HG02981 (cell line): Measurements from ENCODE around the gene C19orf53.
A peak's percentile ranks its signal among the peaks of the same experiment; 100 is the strongest.
"Not testable (repeated sequence)": the region's sequence is repeated elsewhere in the genome, so short reads cannot be mapped to it uniquely, and the experiment has no call there.

ENCODE experiments used
- ATAC-seq: cut with Tn5 transposase; IDR thresholded peaks from one replicate; pipeline ENCODE4 v1.9.1; 2021; ENCODE audit warnings: mild to moderate bottlenecking, moderate library complexity; ENCODE audit not compliant: unreplicated experiment

The C19orf53 gene

DNA sequence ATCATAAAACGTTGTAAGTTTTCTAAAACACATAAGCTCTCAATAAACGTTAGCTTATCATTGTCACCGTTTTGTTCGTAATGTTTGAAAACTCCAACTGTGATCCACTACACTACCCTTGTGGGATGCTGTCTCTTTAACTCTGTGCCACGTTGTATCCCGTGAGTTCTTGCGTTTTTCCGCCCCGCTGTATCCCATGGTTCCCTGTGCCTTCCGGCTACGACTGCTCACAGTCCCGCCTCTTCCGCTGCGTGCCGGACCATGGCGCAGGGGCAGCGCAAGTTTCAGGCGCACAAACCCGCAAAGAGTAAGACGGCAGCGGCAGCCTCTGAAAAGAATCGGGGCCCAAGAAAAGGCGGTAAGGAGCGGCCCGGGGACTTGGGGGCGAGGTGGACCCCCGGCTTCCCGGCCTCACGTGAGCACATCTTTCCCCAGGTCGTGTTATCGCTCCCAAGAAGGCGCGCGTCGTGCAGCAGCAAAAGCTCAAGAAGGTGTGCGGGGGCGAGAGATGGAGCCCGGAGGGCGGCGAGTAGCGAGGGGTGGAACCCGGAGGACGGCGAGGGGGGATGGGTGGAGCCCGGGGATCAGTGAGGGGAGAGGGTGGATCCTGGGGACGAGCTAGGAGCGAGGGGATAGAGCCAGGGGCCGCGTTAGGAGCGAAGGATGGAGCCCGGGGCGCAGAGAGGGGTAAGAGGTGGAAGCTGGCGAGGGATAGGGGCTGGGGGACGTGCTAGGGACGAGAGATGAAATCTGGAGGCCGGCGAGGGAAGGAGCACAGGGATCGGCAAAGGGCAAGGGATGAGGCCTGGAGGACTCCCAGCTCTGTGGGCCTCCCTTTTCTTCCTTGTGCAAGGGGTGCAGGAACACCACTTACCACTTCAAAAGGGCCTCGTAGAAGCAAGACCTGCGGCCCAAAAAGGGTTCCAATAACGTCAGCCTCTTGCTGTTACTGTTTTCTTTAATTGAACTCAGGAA lies at the start of gene C19orf53:
TSS of gene C19orf53 (plus strand) at position 240 of the 975 bp plus-strand sequence. CDS start at position 262, 22 bp downstream.
- peak; percentile 89 for ATAC-seq

DNA sequence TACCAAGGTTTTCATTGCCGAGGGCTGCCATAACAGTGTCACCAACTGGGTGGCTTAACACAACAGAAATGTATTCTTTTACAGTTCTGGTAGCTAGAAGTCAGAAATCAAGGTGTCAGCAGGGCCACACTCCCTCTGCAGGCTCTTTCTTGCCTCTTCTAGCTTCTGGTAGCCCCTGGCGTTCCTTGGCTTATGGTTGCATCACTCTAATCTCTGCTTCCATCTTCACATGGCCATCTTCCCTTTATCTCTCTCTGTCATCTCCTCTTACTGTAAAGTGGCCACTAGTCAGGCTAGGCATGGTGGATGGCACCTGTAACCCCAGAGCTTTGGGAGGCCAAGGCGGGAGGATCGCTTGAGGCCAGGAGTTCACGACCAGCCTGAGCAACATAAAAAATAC lies 47.9 kb upstream of the C19orf53 start:
- no peak for ATAC-seq

DNA sequence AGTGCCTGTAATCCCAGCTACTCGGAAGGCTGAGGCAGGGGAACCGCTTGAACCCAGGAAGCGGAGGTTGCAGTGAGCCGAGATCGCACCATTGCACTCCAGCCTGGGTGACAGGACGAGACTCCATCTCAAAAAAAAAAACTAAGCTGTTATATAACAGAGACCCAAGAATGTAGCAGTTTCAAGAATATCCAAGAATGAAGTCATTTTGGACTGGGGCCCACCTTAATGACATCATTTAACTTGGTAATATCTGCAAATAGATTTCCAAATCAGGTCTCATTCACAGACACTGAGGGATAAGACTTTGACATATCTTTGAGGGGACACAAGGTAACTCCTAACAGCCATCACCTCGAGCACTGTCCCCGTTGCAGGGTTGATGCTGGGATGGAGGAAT lies 46.5 kb upstream of the C19orf53 start:
- no peak for ATAC-seq

GRCh38 chr19:13729859-13730258 lies 44.4 kb upstream of the C19orf53 start:
- no peak for ATAC-seq

- ATAC-seq: peak; percentile 95
These were observed 42.9 kb upstream of the C19orf53 start for GRCh38 chr19:13731147-13731964.

GRCh38 chr19:13732337-13732736 lies 41.9 kb upstream of the C19orf53 start:
- no peak for ATAC-seq

DNA sequence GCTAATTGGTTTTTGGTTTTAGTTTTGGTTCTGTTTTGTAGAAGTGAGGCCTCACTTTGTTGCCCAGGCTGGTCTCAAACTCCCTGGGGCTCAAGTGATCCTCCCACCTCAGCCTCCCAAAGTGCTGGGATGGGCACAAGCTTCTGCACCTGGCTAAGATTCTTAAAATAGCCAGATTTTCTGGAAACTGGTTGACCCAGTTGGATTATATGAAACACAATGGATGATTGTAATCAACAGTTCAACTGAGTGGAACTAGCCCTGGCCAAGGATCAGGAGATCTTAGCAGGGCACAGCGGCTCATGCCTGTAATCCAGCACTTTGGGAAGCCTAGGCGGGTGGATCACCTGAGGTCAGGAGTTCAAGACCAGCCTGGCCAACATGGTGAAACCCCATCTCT lies 39.5 kb upstream of the C19orf53 start:
- no peak for ATAC-seq

DNA sequence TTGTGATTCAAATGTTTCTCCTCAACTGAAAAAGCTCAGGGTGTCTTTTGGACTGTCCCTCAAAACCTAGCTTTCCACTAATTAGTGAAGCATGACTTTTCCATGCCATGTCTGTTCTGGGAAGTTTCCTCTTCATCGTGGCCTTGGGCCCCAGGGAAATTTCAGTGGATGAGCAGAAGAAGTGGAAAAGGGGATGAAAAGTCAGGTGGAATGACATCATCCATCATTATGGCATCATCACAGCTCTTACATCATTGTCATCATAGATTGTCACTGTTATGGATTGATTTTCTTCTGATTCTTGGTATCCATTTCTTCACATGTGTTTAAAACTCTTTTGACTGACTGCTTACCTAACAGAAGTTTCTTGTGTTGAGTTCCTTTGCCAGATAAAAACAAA lies 36.2 kb upstream of the C19orf53 start:
- no peak for ATAC-seq

- no peak for ATAC-seq
These were observed 32.4 kb upstream of the C19orf53 start for GRCh38 chr19:13741893-13742292.

DNA sequence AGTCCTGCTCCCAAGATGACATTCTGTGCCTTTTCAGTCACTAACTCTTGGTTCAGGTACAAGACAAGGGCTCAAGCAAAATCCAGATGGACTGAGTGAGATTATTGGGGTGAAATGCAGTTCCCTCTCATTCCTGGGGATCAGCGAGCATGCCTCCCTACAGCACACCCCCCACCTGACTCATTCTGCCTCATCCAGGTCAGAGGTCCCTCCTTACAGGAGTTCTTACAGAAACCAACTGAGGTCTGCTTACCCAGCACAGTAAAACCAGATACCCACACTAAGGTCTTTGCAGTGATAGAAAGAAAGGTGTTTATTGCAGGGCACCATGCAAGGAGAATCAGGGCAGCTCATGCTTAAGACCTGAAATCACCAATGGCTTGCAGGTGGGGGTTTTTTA lies 31.5 kb upstream of the C19orf53 start:
- ATAC-seq: no peak

- no peak for ATAC-seq
These were observed 30.1 kb upstream of the C19orf53 start for GRCh38 chr19:13744174-13744573.

DNA sequence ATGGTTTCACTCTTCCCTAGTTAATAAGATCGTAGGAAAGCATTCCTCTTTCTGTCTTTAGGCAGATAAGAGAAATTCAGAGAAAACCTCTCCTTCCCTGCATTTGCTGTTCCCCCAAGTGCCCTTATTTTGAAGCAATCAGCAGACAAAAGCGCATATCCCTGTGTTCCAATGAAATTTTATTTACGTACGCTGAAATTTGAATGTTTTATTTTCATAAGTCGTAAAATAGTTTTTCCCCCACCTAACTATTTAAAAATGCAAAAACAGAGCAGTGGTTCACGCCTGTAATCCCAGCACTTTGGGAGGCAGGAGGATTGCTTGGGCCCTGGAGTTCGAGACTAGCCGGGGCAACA lies 27.2 kb upstream of the C19orf53 start:
- ATAC-seq: no peak

- no peak for ATAC-seq
These were observed 26.0 kb upstream of the C19orf53 start for GRCh38 chr19:13748169-13748828.

DNA sequence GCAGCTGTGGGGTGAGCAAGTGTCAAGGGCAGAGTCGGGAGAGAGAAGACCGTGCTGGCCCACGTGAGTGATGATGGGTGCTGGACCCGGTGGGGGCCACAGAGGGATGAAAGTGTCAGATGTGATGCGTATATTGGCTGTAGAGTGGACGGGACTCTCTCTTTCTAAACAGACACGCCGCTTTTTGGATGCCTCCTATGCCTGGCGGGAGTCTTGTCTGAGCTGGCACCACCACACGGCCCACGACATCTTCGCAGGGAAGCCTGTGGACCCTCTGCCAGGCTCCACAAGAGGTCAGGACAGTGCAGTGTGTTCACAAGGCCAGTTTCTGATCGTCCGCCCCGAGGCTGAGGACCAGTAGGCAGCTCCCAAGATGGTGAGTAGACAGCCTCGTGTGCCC lies 22.8 kb upstream of the C19orf53 start:
- ATAC-seq: no peak

GRCh38 chr19:13753622-13754021 lies 20.6 kb upstream of the C19orf53 start:
- not testable (repeated sequence) for ATAC-seq

DNA sequence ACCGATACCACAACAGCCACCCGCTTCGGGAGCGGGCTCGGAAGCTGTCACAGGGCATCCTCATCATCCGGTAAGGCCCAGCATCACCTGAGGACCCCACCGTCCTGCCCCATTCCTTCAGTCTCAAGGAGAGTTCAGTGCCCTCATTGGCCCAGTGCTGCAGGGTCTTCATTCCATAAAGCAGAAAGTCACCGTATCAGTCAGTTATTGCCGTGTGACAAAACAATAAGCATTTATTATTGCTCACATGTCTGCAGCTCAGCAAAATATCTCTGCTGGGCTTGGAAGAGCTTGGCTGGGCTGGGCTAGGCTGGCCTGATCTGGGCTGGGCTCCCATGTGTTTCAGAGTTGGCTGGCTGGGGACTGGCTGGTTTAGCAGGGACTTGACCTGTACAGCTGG lies 18.0 kb upstream of the C19orf53 start:
- no peak for ATAC-seq

GRCh38 chr19:13757805-13758772 lies 16.2 kb upstream of the C19orf53 start:
- no peak for ATAC-seq

GRCh38 chr19:13758795-13759194 lies 15.5 kb upstream of the C19orf53 start:
- no peak for ATAC-seq

GRCh38 chr19:13761423-13761822 lies 12.8 kb upstream of the C19orf53 start:
- no peak for ATAC-seq

DNA sequence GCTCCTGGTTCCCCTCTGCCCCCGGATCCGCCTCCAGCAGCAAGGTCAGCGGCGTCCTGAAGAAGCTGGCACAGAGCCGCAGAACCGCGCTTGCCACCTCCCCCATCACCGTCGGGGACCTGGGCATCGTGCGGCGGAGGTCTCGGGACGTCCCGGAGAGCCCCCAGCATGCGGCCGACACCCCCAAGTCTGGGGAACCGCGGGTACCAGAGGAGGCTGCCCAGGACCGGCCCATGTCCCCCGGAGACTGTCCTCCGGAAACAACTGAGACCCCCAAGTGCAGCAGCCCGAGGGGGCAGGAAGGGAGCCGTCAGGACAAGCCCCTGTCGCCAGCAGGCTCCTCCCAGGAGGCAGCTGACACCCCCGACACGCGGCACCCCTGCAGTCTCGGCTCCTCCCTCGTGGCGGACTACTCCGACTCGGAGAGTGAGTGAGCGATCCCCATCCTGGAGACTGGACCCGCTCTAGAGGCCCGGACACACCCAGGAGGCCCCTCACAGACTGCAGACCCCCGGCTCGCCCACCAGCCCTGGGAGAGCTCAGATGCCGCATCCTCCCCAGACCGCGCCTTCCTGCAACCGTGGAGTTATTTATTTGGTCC lies 11.5 kb upstream of the C19orf53 start:
- ATAC-seq: no peak
